CD4-positive, alpha-beta T cell (primary cell): ENCODE data around the gene OPCML. TPM values are rescaled to one million over a fixed set of nuclear protein-coding genes. Genes with fewer than 3 reads are reported as not detected.

ENCODE experiments used
- ATAC-seq: fragments of 200-7000 bp; cut with Tn5 transposase; one replicate; pipeline ENCODE4 v1.10.0; 2022; ENCODE audit warnings: mild to moderate bottlenecking; ENCODE audit not compliant: poor library complexity
- CTCF ChIA-PET: fragments of 350-600 bp; sonication (Branson Sonifier 250); formaldehyde crosslinking; loops from one replicate; lab custom pipeline; 2021; ENCODE audit warnings: antibody characterized with exemption, inconsistent platforms; lab: Charles Lee
- POLR2A ChIA-PET: fragments of 350-600 bp; sonication (Branson Sonifier 250); formaldehyde crosslinking; loops from one replicate; lab custom pipeline; 2021; ENCODE audit warnings: antibody characterized with exemption, inconsistent platforms; lab: Charles Lee
- DNase-seq, 14 experiments: peaks; one replicate each; pipeline ENCODE4 v3.0.0-alpha.2; 2013 to 2020; ENCODE audit warnings: mixed read lengths in 2 of 14
- H3K27ac ChIP-seq, 2 donors: one replicate each; pipeline versions ENCODE4 v1.5.1 to v1.7.0; 2013; ENCODE audit warnings: low read length in 2 of 2, low read depth in 1 of 2, mild to moderate bottlenecking in 1 of 2
- H3K27me3 ChIP-seq, 2 experiments: 1 replicate in 1 of 2; 2 replicates in 1 of 2; pipeline versions ENCODE4 v1.6.1 to v1.7.0; 2013; ENCODE audit warnings: low read length in 2 of 2, control low read depth in 1 of 2, mild to moderate bottlenecking in 1 of 2, moderate library complexity in 1 of 2; ENCODE audit not compliant: insufficient read depth in 2 of 2, control insufficient read depth in 1 of 2
- H3K36me3 ChIP-seq: one replicate; pipeline ENCODE4 v1.6.1; 2013; ENCODE audit warnings: low read length, control low read depth; ENCODE audit not compliant: insufficient read depth
- H3K4me1 ChIP-seq: one replicate; pipeline ENCODE4 v1.6.1; 2013; ENCODE audit warnings: low read length, control low read depth; ENCODE audit not compliant: insufficient read depth
- H3K4me3 ChIP-seq: one replicate; pipeline ENCODE4 v1.5.1; 2013; ENCODE audit warnings: mild to moderate bottlenecking, low read length, moderate library complexity
- H3K9me3 ChIP-seq, 2 experiments: 1 replicate in 1 of 2; 2 replicates in 1 of 2; pipeline versions ENCODE4 v1.6.1 to v1.7.0; 2013; ENCODE audit warnings: low read length in 2 of 2, mild to moderate bottlenecking in 2 of 2, control low read depth in 1 of 2, moderate library complexity in 1 of 2; ENCODE audit not compliant: control insufficient read depth in 1 of 2, insufficient read depth in 1 of 2
- H3K27ac Mint-ChIP-seq: one replicate; pipeline ENCODE4 v1.8.0; 2020; ENCODE audit warnings: mixed read lengths
- H3K27me3 Mint-ChIP-seq: one replicate; pipeline ENCODE4 v1.8.0; 2021; ENCODE audit warnings: mixed read lengths
- H3K36me3 Mint-ChIP-seq: one replicate; pipeline ENCODE4 v1.8.0; 2021; ENCODE audit warnings: low read depth, mixed read lengths
- H3K4me1 Mint-ChIP-seq: one replicate; pipeline ENCODE4 v1.8.0; 2021; ENCODE audit warnings: low read depth, mixed read lengths
- H3K4me3 Mint-ChIP-seq: one replicate; pipeline ENCODE4 v1.8.0; 2020; ENCODE audit warnings: mild to moderate bottlenecking, mixed read lengths
- H3K9me3 Mint-ChIP-seq: one replicate; pipeline ENCODE4 v1.8.0; 2020; ENCODE audit warnings: mixed read lengths
- CTCF ChIP-seq: fragments of 200-600 bp; IDR thresholded peaks from one replicate; pipeline ENCODE4 v1.8.0; 2022; ENCODE audit warnings: antibody characterized with exemption, mild to moderate bottlenecking
- intact Hi-C, 2 experiments: fragments of 100-400 bp; cut with DNase I in 1 of 2; cut with micrococcal nuclease in 1 of 2; formaldehyde crosslinking; loops; one replicate each; pipeline versions ENCODE4 v1.15.1 to v1.9.0; 2023 to 2025; cut with DNase I, micrococcal nuclease
- total RNA-seq, 174 experiments: library from RNA in 2 of 174; stranded (reverse) in 2 of 174; gene quantifications; one replicate each; pipeline ENCODE4 v1.2.3 and lab custom pipeline; 2021 to 2026

The OPCML gene
- total RNA-seq, 2 experiments from 2014 or later = not detected

- Mint-ChIP-seq H3K4me1 (no peaks in the 10 kb centered on the region), H3K27ac (no peak overlapping the region), H3K4me3 (no peak overlapping the region), H3K27me3 (peaks cover 4% of the 10 kb centered on the region), H3K36me3 (no peaks in the 10 kb centered on the region), H3K9me3 (no peaks in the 10 kb centered on the region)
- H3K27me3 ChIP-seq = no peaks in the 10 kb centered on the region
- TF ChIP-seq CTCF = no peak
- POLR2A ChIA-PET = no interaction called here
- no peaks in the 10 kb centered on the region for H3K4me1 ChIP-seq
- DNase-seq (no peak), ATAC-seq (no peak)
- no peak overlapping the region for H3K4me3 ChIP-seq
- H3K27ac ChIP-seq = no peak overlapping the region
- H3K36me3 ChIP-seq = no peaks in the 10 kb centered on the region
- CTCF ChIA-PET = interaction anchor here (1.2 kb wide), 1 partner anchor 31 kb away, joined by 3 read pairs; no protein-coding TSS in a partner anchor
- peaks cover 0 to 17% of the 10 kb centered on the region in 2 experiments for H3K9me3 ChIP-seq
- intact Hi-C loops = no loop called here
Measured at GRCh38 chr11:133503776-133504175, 28.5 kb downstream of the OPCML start.

- Histone ChIP-seq H3K36me3 (no peaks in the 10 kb centered on the region), H3K27me3 (no peaks in the 10 kb centered on the region), H3K9me3 (peaks cover 0 to 18% of the 10 kb centered on the region in 2 experiments), H3K27ac (no peak overlapping the region), H3K4me1 (no peaks in the 10 kb centered on the region), H3K4me3 (no peak overlapping the region)
- POLR2A ChIA-PET = no interaction called here
- Mint-ChIP-seq H3K27me3 (peaks cover 4% of the 10 kb centered on the region), H3K4me1 (no peaks in the 10 kb centered on the region), H3K9me3 (no peaks in the 10 kb centered on the region), H3K4me3 (no peak overlapping the region), H3K36me3 (no peaks in the 10 kb centered on the region), H3K27ac (no peak overlapping the region)
- ATAC-seq (no peak), DNase-seq (no peak)
- CTCF ChIA-PET = interaction anchor here (1.2 kb wide), 1 partner anchor 30 kb away, joined by 3 read pairs; no protein-coding TSS in a partner anchor
- intact Hi-C loops = no loop called here
- TF ChIP-seq CTCF = no peak
Measured at GRCh38 chr11:133503236-133503635, 29.1 kb downstream of the OPCML start.

- POLR2A ChIA-PET = no interaction called here
- no peaks in the 10 kb centered on the region for H3K4me1 Mint-ChIP-seq
- no peaks in the 10 kb centered on the region for H3K9me3 Mint-ChIP-seq
- no peak for DNase-seq
- H3K27me3 Mint-ChIP-seq = peaks cover 4% of the 10 kb centered on the region
- CTCF ChIA-PET = no interaction called here
- no peak overlapping the region for H3K27ac Mint-ChIP-seq
- no peaks in the 10 kb centered on the region for H3K36me3 Mint-ChIP-seq
- Histone ChIP-seq H3K4me3 (no peak overlapping the region), H3K4me1 (no peaks in the 10 kb centered on the region), H3K27ac (no peak overlapping the region), H3K36me3 (no peaks in the 10 kb centered on the region), H3K9me3 (peaks cover 0 to 22% of the 10 kb centered on the region in 2 experiments), H3K27me3 (no peaks in the 10 kb centered on the region)
- no peak for ATAC-seq
- intact Hi-C loops = no loop called here
- no peak overlapping the region for H3K4me3 Mint-ChIP-seq
- TF ChIP-seq CTCF = no peak
Measured at GRCh38 chr11:133501643-133502539, 30.4 kb downstream of the OPCML start.
